RWPE2 (cell line): ENCODE measurements around the gene LIMCH1.
A peak's percentile ranks its signal among the peaks of the same experiment; 100 is the strongest.
"Not testable (repeated sequence)": the region's sequence is repeated elsewhere in the genome, so short reads cannot be mapped to it uniquely, and the experiment has no call there.

Experiments
- ATAC-seq: fragments of 200-7000 bp; cut with Tn5 transposase; 3 replicates; pipeline ENCODE4 v1.9.1; 2021; ENCODE audit warnings: low read depth
- DNase-seq: peaks from one replicate; pipeline ENCODE4 v3.0.0-alpha.2; 2020; ENCODE audit warnings: low spot score
- H3K27ac ChIP-seq: fragments of 450-650 bp; 2 replicates; pipeline ENCODE4 v1.5.1; 2017; ENCODE audit warnings: mild to moderate bottlenecking; ENCODE audit not compliant: poor library complexity, severe bottlenecking
- H3K27me3 ChIP-seq: fragments of 250-450 bp; sonication (Bioruptor Pico); 2 replicates; pipeline ENCODE4 v1.5.1; 2021; ENCODE audit warnings: mild to moderate bottlenecking, moderate library complexity; ENCODE audit not compliant: insufficient read depth, poor library complexity, severe bottlenecking
- H3K36me3 ChIP-seq: fragments of 250-450 bp; sonication (Bioruptor Pico); 2 replicates; pipeline ENCODE4 v1.5.1; 2020; ENCODE audit warnings: low read depth, mild to moderate bottlenecking, moderate library complexity
- H3K4me1 ChIP-seq: fragments of 250-450 bp; sonication (Bioruptor Pico); 2 replicates; pipeline ENCODE4 v1.5.1; 2021; ENCODE audit warnings: mild to moderate bottlenecking, moderate library complexity; ENCODE audit not compliant: insufficient read depth, poor library complexity, severe bottlenecking
- H3K4me3 ChIP-seq: fragments of 250-450 bp; sonication (Bioruptor Pico); 2 replicates; pipeline ENCODE4 v1.5.1; 2021; ENCODE audit warnings: mild to moderate bottlenecking, moderate library complexity; ENCODE audit not compliant: severe bottlenecking
- H3K9me3 ChIP-seq: fragments of 250-450 bp; sonication (Bioruptor Pico); 2 replicates; pipeline ENCODE4 v1.5.1; 2021; ENCODE audit warnings: mild to moderate bottlenecking, moderate library complexity; ENCODE audit not compliant: severe bottlenecking
- TF ChIP-seq, protein P1 (sequence below): fragments of 450-650 bp; IDR thresholded peaks from one replicate; pipeline ENCODE4 v1.5.1; 2017; ENCODE audit warnings: mild to moderate bottlenecking, moderate library complexity; ENCODE audit not compliant: poor library complexity, severe bottlenecking

Gene LIMCH1

DNA sequence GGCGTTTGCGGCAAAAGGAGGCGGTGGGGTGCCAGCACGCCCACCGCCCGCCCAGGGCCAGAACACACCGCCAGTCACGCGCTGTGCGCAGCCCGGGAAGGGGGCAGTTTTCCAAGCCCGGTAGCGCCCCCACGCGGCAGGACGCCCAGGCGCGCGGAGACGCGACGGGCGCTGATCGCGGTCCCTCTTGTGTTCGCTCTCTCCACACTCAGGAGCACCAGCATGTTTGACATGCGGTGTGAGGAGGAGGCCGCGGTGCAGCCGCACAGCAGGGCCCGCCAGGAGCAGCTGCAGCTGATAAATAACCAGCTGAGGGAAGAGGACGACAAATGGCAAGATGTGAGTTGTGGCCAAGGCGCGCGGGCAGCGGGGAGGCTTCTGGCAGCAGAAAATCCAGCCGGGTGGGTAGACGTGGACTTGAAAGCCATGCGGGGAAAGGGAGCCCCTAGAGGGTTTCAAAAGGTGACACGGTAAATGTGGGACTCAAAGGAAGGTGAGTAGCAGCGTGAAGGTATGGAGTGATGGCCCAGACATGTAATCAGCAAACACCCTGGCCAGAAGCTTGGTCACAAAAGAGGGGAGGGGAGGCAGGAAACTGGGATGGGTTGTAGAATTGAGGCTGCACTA, 106.4 kb downstream of the LIMCH1 start:
- Histone ChIP-seq H3K4me1 (peaks cover 5% of the 10 kb centered on the region), H3K4me3 (no peak overlapping the region), H3K36me3 (peaks cover 34% of the 10 kb centered on the region), H3K27me3 (no peaks in the 10 kb centered on the region), H3K9me3 (no peaks in the 10 kb centered on the region), H3K27ac (no peak overlapping the region)
- ATAC-seq (no peak; the same call in 2 of the 3 replicates), DNase-seq (no peak)
- TF ChIP-seq, protein P1, sequence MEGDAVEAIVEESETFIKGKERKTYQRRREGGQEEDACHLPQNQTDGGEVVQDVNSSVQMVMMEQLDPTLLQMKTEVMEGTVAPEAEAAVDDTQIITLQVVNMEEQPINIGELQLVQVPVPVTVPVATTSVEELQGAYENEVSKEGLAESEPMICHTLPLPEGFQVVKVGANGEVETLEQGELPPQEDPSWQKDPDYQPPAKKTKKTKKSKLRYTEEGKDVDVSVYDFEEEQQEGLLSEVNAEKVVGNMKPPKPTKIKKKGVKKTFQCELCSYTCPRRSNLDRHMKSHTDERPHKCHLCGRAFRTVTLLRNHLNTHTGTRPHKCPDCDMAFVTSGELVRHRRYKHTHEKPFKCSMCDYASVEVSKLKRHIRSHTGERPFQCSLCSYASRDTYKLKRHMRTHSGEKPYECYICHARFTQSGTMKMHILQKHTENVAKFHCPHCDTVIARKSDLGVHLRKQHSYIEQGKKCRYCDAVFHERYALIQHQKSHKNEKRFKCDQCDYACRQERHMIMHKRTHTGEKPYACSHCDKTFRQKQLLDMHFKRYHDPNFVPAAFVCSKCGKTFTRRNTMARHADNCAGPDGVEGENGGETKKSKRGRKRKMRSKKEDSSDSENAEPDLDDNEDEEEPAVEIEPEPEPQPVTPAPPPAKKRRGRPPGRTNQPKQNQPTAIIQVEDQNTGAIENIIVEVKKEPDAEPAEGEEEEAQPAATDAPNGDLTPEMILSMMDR = peak; percentile 53

DNA sequence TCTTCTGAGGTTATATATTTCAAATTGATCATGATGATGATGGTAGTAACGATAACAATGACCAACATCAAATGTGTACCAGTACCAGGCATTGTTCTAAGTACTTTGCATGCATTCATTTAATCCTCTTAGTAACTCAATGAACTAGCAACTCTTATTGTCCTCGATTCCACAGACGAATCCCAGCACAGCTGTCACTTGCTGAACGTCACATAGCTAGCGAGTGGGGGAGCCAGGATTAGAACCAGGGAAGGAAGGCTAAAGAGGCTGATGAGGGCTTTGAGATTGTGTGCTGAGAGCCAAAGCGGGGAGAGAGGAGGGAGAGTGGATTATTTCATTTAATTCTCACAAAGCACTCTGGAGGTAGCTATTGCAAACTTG, 106.9 kb downstream of the LIMCH1 start:
- no peaks in the 10 kb centered on the region for H3K27me3 ChIP-seq
- H3K27ac ChIP-seq = no peak overlapping the region
- peaks cover 5% of the 10 kb centered on the region for H3K4me1 ChIP-seq
- ATAC-seq (no peak), DNase-seq (no peak)
- no peak overlapping the region for H3K4me3 ChIP-seq
- no peaks in the 10 kb centered on the region for H3K9me3 ChIP-seq
- TF ChIP-seq, protein P1 = no peak
- peaks cover 38% of the 10 kb centered on the region for H3K36me3 ChIP-seq

DNA sequence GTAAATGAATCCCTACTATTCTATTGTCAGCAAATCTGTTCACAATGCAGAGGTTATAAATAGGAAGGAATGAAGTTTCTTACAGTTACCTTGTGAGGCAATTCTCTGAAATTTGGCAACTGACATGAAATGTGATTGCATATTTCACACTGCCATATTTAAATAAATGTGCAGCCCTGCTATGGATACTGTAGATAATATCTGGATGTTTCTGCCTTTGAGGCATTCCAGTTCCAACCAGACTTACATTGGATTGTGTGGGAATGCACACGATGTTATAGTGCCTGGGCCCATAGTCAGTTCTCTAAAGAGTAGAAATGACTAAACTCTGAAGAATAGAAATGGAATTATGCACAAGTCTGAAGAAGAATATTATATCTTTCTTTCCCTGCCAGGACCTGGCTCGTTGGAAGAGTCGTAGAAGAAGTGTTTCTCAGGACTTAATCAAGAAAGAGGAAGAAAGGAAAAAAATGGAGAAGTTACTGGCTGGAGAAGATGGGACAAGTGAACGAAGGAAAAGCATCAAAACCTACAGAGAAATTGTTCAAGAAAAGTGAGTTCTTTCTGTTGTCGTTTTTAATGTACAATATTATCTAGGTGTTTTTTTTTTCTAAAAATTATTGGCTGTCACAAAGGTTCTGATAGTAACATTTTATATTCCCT, 107.9 kb downstream of the LIMCH1 start:
- Histone ChIP-seq H3K9me3 (no peaks in the 10 kb centered on the region), H3K27me3 (no peaks in the 10 kb centered on the region), H3K4me1 (peaks cover 5% of the 10 kb centered on the region), H3K36me3 (peaks cover 47% of the 10 kb centered on the region), H3K27ac (no peak overlapping the region), H3K4me3 (no peak overlapping the region)
- no peak for DNase-seq
- TF ChIP-seq, protein P1 = no peak
- ATAC-seq = no peak

- Histone ChIP-seq H3K36me3 (peaks cover 57% of the 10 kb centered on the region), H3K27me3 (no peaks in the 10 kb centered on the region), H3K9me3 (no peaks in the 10 kb centered on the region), H3K27ac (no peak overlapping the region), H3K4me3 (no peak overlapping the region), H3K4me1 (peaks cover 5% of the 10 kb centered on the region)
- no peak for ATAC-seq
- no peak for DNase-seq
- TF ChIP-seq, protein P1 = no peak
Observed at GRCh38 chr4:41646862-41647261, 108.9 kb downstream of the LIMCH1 start.

DNA sequence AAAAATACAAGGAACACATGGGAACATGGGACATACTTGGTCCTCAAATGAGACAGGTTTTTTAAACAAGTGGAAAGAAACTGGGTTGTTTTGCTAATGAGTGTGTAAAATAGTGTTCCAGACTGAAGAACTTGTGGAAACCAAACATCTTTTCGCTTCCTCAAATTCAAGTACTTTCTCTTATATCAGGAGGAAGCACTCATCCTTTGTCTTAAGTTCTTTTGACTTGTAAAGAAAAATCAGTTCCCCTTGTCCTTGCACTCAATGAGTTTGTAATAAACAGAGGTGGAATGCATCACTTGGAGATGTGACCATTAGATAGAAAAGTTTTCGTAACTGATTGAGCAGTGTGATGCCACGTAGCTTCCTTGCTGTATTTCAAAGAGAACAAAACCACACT, 109.4 kb downstream of the LIMCH1 start:
- Histone ChIP-seq H3K4me1 (peaks cover 5% of the 10 kb centered on the region), H3K27me3 (no peaks in the 10 kb centered on the region), H3K27ac (no peak overlapping the region), H3K36me3 (peaks cover 59% of the 10 kb centered on the region), H3K9me3 (no peaks in the 10 kb centered on the region), H3K4me3 (no peak overlapping the region)
- TF ChIP-seq, protein P1 = no peak
- DNase-seq = no peak
- ATAC-seq = no peak

DNA sequence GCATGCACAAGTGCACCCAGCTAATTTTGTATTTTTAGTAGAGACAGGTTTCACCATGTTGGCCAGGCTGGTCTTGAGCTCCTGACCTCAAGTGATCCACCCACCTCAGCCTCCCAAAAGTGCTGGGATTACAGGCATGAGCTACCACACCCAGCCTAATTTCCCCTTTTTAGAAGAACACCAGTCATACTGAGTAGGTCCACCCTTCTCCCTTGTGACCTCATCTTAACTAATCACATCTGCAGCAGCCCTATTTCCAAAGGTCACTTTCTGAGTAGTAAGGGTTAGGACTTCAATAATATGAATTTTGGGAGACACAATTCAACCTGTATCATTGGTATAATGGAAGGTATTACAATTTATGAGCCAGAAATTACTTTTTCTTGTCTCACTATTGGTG, 113.2 kb downstream of the LIMCH1 start:
- not testable (repeated sequence) for H3K9me3 ChIP-seq, DNase-seq, H3K4me1 ChIP-seq, ATAC-seq, H3K27me3 ChIP-seq, H3K27ac ChIP-seq, H3K4me3 ChIP-seq
- H3K36me3 ChIP-seq = peaks cover 71% of the 10 kb centered on the region
